Stimulated activated CD4-positive, alpha-beta T cell treated with anti-CD3 and anti-CD28 coated beads, Interleukin-1b, Interleukin-23, amount 100 ng/mL, for 1 hour (primary cell): ENCODE measurements around the gene PPAN.
A peak's percentile ranks its signal among the peaks of the same experiment; 100 is the strongest.

ENCODE experiments used
- DNase-seq, 2 donors: peaks; one replicate each; pipeline ENCODE4 v3.0.0-alpha.2; 2020; ENCODE audit warnings: low read depth in 2 of 2

Gene PPAN

DNA sequence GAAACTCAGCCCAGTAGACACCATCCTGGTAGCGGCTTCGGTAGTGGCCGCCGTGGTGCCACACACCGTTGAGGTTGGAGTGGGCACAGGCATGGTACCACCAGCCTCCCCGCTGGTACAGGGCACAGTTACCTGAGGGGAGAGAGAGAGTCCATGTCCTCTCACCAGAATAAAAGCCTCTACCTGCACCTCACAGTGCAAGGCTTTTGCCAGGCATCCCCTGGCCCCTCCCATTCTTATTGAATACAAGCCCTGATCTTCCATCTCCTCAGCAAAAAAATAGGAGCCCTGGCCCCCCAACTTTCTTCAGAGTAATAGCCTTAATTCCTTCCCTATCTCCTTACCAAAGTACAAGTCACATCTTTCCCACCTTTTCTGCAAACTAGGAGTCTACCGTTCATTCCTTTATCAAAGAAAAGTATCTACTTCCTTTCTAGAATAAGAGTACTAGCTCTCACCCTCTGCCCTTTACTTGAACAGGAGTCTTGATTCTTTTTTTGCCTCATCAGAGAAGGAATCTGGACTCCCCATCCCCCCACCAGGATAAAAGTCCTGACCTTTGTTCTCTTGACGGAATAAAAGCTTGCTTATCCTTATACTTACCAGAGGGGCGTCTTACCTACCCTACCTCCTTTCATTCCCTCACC, 13.4 kb upstream of the PPAN start:
- no peak for DNase-seq

- no peak for DNase-seq
Observed at GRCh38 chr19:10093295-10094186, 12.6 kb upstream of the PPAN start.

GRCh38 chr19:10095622-10095947, 10.6 kb upstream of the PPAN start:
- DNase-seq: no peak

GRCh38 chr19:10095948-10096614, 10.1 kb upstream of the PPAN start:
- peak; percentile 79 to 86 for DNase-seq

- DNase-seq: no peak
Observed at GRCh38 chr19:10096615-10096963, 9.6 kb upstream of the PPAN start.

- DNase-seq: no peak
Observed at GRCh38 chr19:10100163-10100785, 5.9 kb upstream of the PPAN start.

DNA sequence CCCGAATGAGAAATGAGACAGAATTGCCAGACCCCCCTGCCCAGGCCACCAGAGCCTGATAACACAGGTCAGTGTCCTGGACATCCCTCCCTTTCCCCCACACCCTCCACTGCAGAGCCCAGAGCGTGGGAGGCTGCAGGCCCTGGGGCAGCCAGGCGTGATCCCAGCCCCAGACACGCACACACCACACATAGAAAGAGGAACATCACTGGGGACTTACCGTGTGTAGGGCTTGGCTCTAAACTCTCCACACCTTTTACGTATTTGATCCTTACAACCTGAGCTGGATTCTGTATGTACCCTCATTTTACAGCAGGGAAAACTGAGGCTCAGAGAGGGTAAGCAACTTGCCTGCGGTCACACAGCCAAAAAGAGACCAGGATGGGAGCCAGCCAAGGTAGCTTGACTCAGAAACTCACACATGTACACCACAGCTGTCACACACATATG, 3.4 kb upstream of the PPAN start:
- DNase-seq: no peak

- DNase-seq: no peak
Observed at GRCh38 chr19:10104130-10104513, 2.0 kb upstream of the PPAN start.

- peak in 1 of 2 donors; percentile 63 for DNase-seq
Observed at GRCh38 chr19:10104665-10105508, 1.3 kb upstream of the PPAN start.

GRCh38 chr19:10105509-10106099, 558 bp upstream of the PPAN start:
- peak in 1 of 2 donors; percentile 58 for DNase-seq

DNA sequence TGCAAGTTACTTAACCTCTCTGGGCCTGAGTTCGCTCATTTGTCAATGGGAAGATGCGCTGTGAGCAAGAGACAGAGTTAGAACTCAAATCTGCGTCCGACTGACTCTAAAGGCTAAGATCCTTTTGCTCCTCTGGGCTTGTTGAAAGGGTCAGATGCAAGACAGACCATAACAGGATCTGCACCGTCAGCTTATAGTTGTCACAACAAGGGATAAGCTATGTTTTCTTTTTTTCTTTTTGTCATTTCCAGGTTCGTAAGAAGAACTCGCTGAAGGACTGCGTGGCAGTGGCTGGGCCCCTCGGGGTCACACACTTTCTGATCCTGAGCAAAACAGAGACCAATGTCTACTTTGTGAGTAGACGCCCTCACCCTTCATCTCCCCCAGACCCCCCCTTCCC, 1.1 kb downstream of the PPAN start:
- no peak for DNase-seq

DNA sequence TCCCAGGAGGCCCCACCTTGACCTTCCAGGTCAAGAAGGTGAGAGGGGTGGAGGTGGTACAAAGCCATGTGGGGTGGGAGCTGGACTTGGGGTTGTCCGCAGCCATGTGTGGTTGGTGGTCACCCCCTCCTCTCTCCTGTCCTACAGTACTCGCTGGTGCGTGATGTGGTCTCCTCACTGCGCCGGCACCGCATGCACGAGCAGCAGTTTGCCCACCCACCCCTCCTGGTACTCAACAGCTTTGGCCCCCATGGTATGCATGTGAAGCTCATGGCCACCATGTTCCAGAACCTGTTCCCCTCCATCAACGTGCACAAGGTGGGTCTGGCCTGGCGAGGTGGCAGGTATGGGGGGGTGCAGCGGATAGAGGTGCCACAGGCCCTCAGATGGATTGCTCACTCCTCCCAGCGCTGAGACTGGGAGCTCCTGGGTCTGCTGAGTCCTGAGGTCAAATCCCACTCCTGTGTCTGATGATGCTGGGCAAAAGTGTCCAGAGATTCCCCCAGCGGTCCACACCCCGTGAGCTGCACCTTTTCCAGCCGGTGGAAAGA, 1.7 kb downstream of the PPAN start:
- no peak for DNase-seq

GRCh38 chr19:10109528-10109927, 3.4 kb downstream of the PPAN start:
- no peak for DNase-seq

GRCh38 chr19:10110076-10110971, 4.2 kb downstream of the PPAN start:
- DNase-seq: no peak

- no peak for DNase-seq
Observed at GRCh38 chr19:10110972-10111317, 4.8 kb downstream of the PPAN start.

GRCh38 chr19:10111405-10111811, 5.2 kb downstream of the PPAN start, which contains the start of gene P2RY11:
Gene P2RY11 (plus strand): TSS chr19:10111693. CDS start chr19:10111722, 29 bp downstream.
- no peak for DNase-seq

- DNase-seq: no peak
Observed at GRCh38 chr19:10112037-10112761, 6.0 kb downstream of the PPAN start.

DNA sequence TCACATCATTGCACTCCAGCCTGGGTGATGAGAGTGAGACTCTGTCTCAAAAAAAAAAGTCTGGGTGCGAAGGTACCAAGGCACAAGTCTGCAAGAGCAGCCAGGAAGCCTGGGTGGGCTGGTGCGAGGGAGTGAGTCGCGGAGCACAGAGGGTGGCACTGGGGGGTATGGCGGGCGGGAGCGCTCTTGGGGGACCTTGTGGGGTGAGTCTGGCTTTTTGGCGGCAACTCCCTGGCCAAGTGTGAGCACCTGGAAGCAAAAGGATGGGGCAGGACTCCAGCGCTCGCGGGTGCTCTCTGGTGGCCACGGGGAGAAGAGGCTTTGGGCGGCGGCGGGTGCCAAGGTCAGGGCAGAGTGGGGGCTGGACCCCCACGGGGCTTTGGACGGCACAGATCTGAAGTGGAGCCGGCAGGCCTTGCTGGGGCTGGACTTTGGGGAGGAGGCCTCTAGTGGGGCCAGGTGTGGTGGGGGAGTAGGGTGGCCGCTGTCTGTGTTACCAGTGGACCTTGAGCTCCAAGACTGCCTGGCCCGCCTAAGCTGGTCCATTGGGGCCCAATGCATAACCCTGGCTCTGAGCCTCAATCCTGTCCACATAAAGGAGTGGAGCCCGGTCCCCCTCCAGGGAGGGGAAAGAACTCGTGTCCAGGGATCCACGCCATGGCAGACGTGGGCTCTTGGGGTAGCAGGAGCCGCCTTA, 6.9 kb downstream of the PPAN start:
- peak in 1 of 2 donors; percentile 49 for DNase-seq
